HCT116 (cell line): ENCODE measurements around the gene MRPS34. TPM values are rescaled to one million over a fixed set of nuclear protein-coding genes. Genes with fewer than 3 reads are reported as not detected.

Experiments
- ATAC-seq: fragments of 200-7000 bp; cut with Tn5 transposase; 2 replicates; pipeline ENCODE4 v1.9.1; 2020; ENCODE audit warnings: mild to moderate bottlenecking, moderate library complexity
- BruUV-seq: library from RNA; stranded (reverse); fragments of 400-500 nt; replicated peaks from 2 replicates; lab custom pipeline; 2021; lab: Mats Ljungman, UMichigan
- CTCF ChIA-PET: fragments of 300-600 bp; sonication (Branson Sonifier 250); formaldehyde crosslinking; loops from one replicate; lab custom pipeline; 2021; ENCODE audit warnings: antibody characterized with exemption; lab: Charles Lee
- POLR2A ChIA-PET: fragments of 300-600, 350-600 bp; sonication (Branson Sonifier 250); formaldehyde crosslinking; loops from one replicate; lab custom pipeline; 2021; ENCODE audit warnings: antibody characterized with exemption; lab: Charles Lee
- RAD21 ChIA-PET, 2 experiments: fragments of 300-600 bp; sonication (Branson Sonifier 250); formaldehyde crosslinking; loops; one replicate each; lab custom pipeline; 2023; ENCODE audit warnings: low total read pairs in 2 of 2; ENCODE audit not compliant: uncharacterized antibody in 2 of 2, unreplicated experiment in 2 of 2, low non-redundant PET in 1 of 2; lab: Charles Lee
- DNase-seq: peaks from one replicate; pipeline ENCODE4 v3.0.0-alpha.2; 2010; ENCODE audit warnings: low read depth, low spot score
- H2AFZ ChIP-seq: fragments of 200-600 bp; shearing (Covaris generic), sonication (generic); 2 replicates; pipeline ENCODE4 v1.6.1; 2017; ENCODE audit warnings: low read depth, mixed run types, mixed read lengths, antibody characterized with exemption, low read length; ENCODE audit not compliant: poor library complexity, severe bottlenecking
- H3K27ac ChIP-seq: 2 replicates; pipeline ENCODE4 v1.5.1; 2012; ENCODE audit warnings: low read depth, low read length
- H3K27me3 ChIP-seq: fragments of 200-600 bp; sonication (generic); 2 replicates; pipeline ENCODE4 v1.6.1; 2016; ENCODE audit warnings: mixed run types, low read length, mixed read lengths; ENCODE audit not compliant: insufficient read depth
- H3K36me3 ChIP-seq, 2 experiments: fragments of 200-500 bp in 1 of 2; fragments of 200-600 bp in 1 of 2; sonication (Bioruptor generic) in 1 of 2; sonication (generic) in 1 of 2; 2 replicates each; pipeline versions ENCODE4 v1.5.1 to v1.6.1; 2014 to 2016; ENCODE audit warnings: low read length in 2 of 2, inconsistent platforms in 1 of 2, mixed read lengths in 1 of 2, mixed run types in 1 of 2; ENCODE audit not compliant: insufficient read depth in 2 of 2, control insufficient read depth in 1 of 2
- H3K4me1 ChIP-seq, 2 experiments: fragments of 200-600 bp in 1 of 2; sonication (generic) in 1 of 2; 2 replicates each; pipeline versions ENCODE4 v1.5.1 to v1.6.1; 2012 to 2017; ENCODE audit warnings: low read length in 2 of 2, inconsistent platforms in 1 of 2, mild to moderate bottlenecking in 1 of 2, mixed read lengths in 1 of 2, mixed run types in 1 of 2, moderate library complexity in 1 of 2; ENCODE audit not compliant: insufficient read depth in 2 of 2, control insufficient read depth in 1 of 2
- H3K4me2 ChIP-seq: fragments of 200-600 bp; sonication (generic); 2 replicates; pipeline ENCODE4 v1.6.1; 2017; ENCODE audit warnings: mixed run types, low read length, mixed read lengths
- H3K4me3 ChIP-seq, 2 experiments: fragments of 200-600 bp in 1 of 2; sonication (generic) in 1 of 2; replicated peaks in 1 of 2; 2 replicates each; pipeline ENCODE4 v1.5.1; 2011 to 2016; ENCODE audit warnings: low read length in 2 of 2, control low read depth in 1 of 2, low read depth in 1 of 2, mild to moderate bottlenecking in 1 of 2, mixed read lengths in 1 of 2, mixed run types in 1 of 2
- H3K79me2 ChIP-seq: fragments of 200-600 bp; sonication (generic); 2 replicates; pipeline ENCODE4 v1.6.1; 2017; ENCODE audit warnings: mild to moderate bottlenecking, mixed run types, low read length, moderate library complexity, mixed read lengths; ENCODE audit not compliant: insufficient read depth
- H3K9ac ChIP-seq: fragments of 200-600 bp; sonication (generic); 2 replicates; pipeline ENCODE4 v1.6.1; 2016; ENCODE audit warnings: low read length, mixed read lengths
- H3K9me2 ChIP-seq: fragments of 200-600 bp; sonication (generic), shearing (Covaris generic); 2 replicates; pipeline ENCODE4 v1.6.1; 2017; ENCODE audit warnings: mixed run types, mild to moderate bottlenecking, moderate library complexity; ENCODE audit not compliant: insufficient read depth
- H3K9me3 ChIP-seq, 2 experiments: fragments of 200-500 bp in 1 of 2; fragments of 200-600 bp in 1 of 2; sonication (Bioruptor generic) in 1 of 2; sonication (generic) in 1 of 2; 2 replicates each; pipeline ENCODE4 v1.6.1; 2014 to 2017; ENCODE audit warnings: low read length in 2 of 2, mixed read lengths in 2 of 2, inconsistent platforms in 1 of 2, low read depth in 1 of 2, mild to moderate bottlenecking in 1 of 2, mixed run types in 1 of 2, moderate library complexity in 1 of 2; ENCODE audit not compliant: control insufficient read depth in 1 of 2, insufficient read depth in 1 of 2
- H4K20me1 ChIP-seq: fragments of 200-600 bp; sonication (generic), shearing (Covaris generic); 2 replicates; pipeline ENCODE4 v1.6.1; 2017; ENCODE audit warnings: mixed run types, mild to moderate bottlenecking, moderate library complexity; ENCODE audit not compliant: insufficient read depth
- CEBPB ChIP-seq: IDR thresholded peaks from 2 replicates; pipeline ENCODE4 v1.6.1; 2012; ENCODE audit warnings: low read depth
- EGR1 ChIP-seq: IDR thresholded peaks from 2 replicates; pipeline ENCODE4 v1.6.1; 2012; ENCODE audit warnings: low read depth
- SRF ChIP-seq: IDR thresholded peaks from 2 replicates; pipeline ENCODE4 v1.6.1; 2012; ENCODE audit warnings: low read depth
- ZNF274 ChIP-seq: fragments of 200-500 bp; sonication (Bioruptor generic); IDR thresholded peaks from 2 replicates; pipeline ENCODE4 v1.6.1; 2014; ENCODE audit warnings: mild to moderate bottlenecking, low read depth, low read length, inconsistent platforms
- intact Hi-C: fragments of 100-400 bp; cut with micrococcal nuclease; formaldehyde crosslinking; loops from 2 replicates; pipeline ENCODE4 v1.10.0; 2022
- total RNA-seq: library from RNA; stranded (reverse); gene quantifications from one replicate; pipeline ENCODE4 v1.2.1, GENCODE V29; 2021; ENCODE audit not compliant: unreplicated experiment
- TF ChIP-seq, protein P1 (sequence below): IDR thresholded peaks from 2 replicates; pipeline ENCODE4 v1.6.1; 2011; ENCODE audit warnings: mild to moderate bottlenecking, low read length, moderate library complexity; ENCODE audit not compliant: insufficient replicate concordance; ENCODE audit errors: extremely low read depth
- TF ChIP-seq, protein P2 (sequence below): IDR thresholded peaks from 2 replicates; pipeline ENCODE4 v1.6.1; 2012
- TF ChIP-seq, protein P3 (sequence below): IDR thresholded peaks from 2 replicates; pipeline ENCODE4 v1.6.1; 2012; ENCODE audit warnings: low read depth

Gene MRPS34
- total RNA-seq, 1 experiment from 2014 or later: 200 TPM

DNA sequence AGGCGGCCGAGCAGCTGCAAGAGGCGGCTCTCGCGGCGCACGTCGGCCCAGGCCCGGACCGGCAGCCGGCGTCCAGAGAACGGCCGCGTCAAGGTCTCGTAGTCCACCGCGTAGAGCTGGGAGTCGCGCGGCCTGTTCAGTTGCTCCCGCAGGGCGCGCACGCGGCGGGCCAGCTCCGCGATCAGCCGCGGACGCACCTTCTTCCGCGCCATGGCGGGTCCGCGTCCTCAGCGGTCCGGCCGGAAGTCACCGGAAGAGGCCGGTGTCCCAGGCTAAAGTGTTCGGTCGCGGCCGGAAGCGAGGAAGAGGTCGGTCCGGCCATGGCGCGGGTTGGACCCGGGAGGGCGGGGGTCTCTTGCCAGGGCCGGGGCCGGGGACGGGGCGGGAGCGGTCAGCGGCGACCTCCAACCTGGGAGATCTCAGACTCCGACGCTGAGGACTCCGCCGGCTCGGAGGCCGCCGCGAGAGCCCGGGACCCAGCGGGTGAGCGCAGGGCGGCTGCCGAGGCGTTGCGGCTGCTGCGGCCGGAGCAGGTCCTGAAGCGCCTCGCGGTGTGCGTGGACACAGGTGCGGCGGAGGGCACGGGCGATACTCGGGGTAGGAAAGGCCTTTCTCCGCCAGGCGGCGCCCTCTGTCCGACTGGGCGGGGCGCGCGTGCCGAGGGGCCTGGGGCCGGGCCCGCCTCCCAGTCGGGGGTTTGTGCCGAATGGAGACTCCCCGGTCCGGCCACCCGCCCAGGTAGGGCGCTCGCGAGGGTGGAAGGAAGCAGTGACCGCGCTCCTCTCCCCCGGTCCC, at the start of gene MRPS34 (continued):
- TF ChIP-seq, protein P1, sequence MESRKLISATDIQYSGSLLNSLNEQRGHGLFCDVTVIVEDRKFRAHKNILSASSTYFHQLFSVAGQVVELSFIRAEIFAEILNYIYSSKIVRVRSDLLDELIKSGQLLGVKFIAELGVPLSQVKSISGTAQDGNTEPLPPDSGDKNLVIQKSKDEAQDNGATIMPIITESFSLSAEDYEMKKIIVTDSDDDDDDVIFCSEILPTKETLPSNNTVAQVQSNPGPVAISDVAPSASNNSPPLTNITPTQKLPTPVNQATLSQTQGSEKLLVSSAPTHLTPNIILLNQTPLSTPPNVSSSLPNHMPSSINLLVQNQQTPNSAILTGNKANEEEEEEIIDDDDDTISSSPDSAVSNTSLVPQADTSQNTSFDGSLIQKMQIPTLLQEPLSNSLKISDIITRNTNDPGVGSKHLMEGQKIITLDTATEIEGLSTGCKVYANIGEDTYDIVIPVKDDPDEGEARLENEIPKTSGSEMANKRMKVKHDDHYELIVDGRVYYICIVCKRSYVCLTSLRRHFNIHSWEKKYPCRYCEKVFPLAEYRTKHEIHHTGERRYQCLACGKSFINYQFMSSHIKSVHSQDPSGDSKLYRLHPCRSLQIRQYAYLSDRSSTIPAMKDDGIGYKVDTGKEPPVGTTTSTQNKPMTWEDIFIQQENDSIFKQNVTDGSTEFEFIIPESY: peak; percentile 8
- no peak for TF ChIP-seq SRF

DNA sequence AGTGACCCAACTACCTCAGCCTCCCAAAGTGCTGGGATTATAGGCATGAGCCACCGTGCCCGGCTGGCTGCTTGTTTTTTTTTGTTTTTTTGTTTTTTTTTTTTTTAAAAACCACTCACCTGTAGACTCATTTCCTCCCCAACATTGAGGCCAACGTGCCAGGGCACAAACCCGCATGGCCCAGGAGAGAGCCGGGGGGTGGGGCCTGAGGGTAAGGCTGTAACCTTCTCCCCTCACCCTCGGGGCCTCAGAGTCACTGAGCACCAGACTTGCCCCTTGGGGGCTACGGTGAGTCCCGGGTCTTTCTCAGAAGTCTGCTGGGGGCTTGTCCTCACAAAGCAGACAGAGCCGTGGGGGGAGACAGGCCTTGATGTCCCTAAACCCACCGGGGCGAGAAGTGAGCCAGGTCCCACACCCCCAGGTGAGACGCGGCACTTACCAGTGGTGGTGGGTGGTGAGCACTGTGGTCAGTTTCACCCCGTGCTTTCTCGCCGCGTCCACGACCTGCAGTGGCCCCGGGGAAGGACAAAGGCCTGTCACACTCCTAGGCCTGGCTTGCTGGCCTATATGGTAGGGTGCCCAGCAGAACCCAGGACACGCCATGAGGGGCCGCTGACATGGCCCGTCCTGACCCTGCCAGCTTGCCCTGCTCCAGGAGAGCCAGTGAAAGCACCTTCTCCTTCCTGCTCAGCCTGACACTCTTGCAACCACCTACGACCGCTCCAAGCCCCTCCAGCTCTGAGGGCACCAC, 49.1 kb upstream of the MRPS34 start:
- H3K9ac ChIP-seq: no peak overlapping the region
- no peaks in the 10 kb centered on the region for H3K9me2 ChIP-seq
- H3K4me2 ChIP-seq: no peak overlapping the region
- CTCF ChIA-PET: no interaction called here
- POLR2A ChIA-PET: no interaction called here
- H3K79me2 ChIP-seq: no peaks in the 10 kb centered on the region
- ATAC-seq (no peak), DNase-seq (no peak)
- no peaks in the 10 kb centered on the region for H4K20me1 ChIP-seq
- no peak overlapping the region for H3K27ac ChIP-seq
- no peaks in the 10 kb centered on the region for H3K36me3 ChIP-seq
- H2AFZ ChIP-seq: no peak overlapping the region
- intact Hi-C loops: no loop called here
- no peak overlapping the region for H3K4me3 ChIP-seq
- peaks cover 7 to 9% of the 10 kb centered on the region in 2 experiments for H3K4me1 ChIP-seq
- TF ChIP-seq, protein P2, sequence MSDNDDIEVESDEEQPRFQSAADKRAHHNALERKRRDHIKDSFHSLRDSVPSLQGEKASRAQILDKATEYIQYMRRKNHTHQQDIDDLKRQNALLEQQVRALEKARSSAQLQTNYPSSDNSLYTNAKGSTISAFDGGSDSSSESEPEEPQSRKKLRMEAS: no peak
- no peak for TF ChIP-seq ZNF274
- no peak for TF ChIP-seq EGR1
- TF ChIP-seq, protein P1: no peak
- no peak for TF ChIP-seq SRF
- TF ChIP-seq, protein P3, sequence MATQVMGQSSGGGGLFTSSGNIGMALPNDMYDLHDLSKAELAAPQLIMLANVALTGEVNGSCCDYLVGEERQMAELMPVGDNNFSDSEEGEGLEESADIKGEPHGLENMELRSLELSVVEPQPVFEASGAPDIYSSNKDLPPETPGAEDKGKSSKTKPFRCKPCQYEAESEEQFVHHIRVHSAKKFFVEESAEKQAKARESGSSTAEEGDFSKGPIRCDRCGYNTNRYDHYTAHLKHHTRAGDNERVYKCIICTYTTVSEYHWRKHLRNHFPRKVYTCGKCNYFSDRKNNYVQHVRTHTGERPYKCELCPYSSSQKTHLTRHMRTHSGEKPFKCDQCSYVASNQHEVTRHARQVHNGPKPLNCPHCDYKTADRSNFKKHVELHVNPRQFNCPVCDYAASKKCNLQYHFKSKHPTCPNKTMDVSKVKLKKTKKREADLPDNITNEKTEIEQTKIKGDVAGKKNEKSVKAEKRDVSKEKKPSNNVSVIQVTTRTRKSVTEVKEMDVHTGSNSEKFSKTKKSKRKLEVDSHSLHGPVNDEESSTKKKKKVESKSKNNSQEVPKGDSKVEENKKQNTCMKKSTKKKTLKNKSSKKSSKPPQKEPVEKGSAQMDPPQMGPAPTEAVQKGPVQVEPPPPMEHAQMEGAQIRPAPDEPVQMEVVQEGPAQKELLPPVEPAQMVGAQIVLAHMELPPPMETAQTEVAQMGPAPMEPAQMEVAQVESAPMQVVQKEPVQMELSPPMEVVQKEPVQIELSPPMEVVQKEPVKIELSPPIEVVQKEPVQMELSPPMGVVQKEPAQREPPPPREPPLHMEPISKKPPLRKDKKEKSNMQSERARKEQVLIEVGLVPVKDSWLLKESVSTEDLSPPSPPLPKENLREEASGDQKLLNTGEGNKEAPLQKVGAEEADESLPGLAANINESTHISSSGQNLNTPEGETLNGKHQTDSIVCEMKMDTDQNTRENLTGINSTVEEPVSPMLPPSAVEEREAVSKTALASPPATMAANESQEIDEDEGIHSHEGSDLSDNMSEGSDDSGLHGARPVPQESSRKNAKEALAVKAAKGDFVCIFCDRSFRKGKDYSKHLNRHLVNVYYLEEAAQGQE: no peak
- no peak for TF ChIP-seq CEBPB
- RAD21 ChIA-PET: no interaction called here
- no TSS peak for BruUV-seq
- no peaks in the 10 kb centered on the region for H3K9me3 ChIP-seq
- no peaks in the 10 kb centered on the region for H3K27me3 ChIP-seq
